A549 (cell line): ENCODE data around the gene DDAH2. TPM values are rescaled to one million over a fixed set of nuclear protein-coding genes. Genes with fewer than 3 reads are reported as not detected.

Source experiments
- ATAC-seq, 2 experiments: fragments of 200-7000 bp in 1 of 2; fragments of >200 bp in 1 of 2; cut with Nextera tagmentation in 1 of 2; cut with Tn5 transposase in 1 of 2; 3 replicates each; pipeline versions ENCODE4 v1.8.0 to v1.9.1; 2018 to 2020; ENCODE audit warnings: mild to moderate bottlenecking in 1 of 2, moderate library complexity in 1 of 2
- CTCF ChIA-PET: fragments of 300-600 bp; sonication (Branson Sonifier 250); formaldehyde crosslinking; extraction: SDS; loops from one replicate; lab custom pipeline; 2021; ENCODE audit warnings: antibody characterized with exemption, inconsistent platforms; lab: Yijun Ruan, JAX
- POLR2A ChIA-PET: fragments of 350-600 bp; formaldehyde crosslinking; extraction: SDS; loops from one replicate; lab custom pipeline; 2021; ENCODE audit warnings: antibody characterized with exemption, inconsistent platforms; lab: Yijun Ruan, JAX
- DNase-seq, 2 experiments: peaks; one replicate each; pipeline versions ENCODE4 v3.0.0 to v3.0.0-alpha.2; 2011 to 2016; ENCODE audit warnings: low read depth in 1 of 2, low spot score in 1 of 2
- FAIRE-seq: peaks from 2 replicates; lab custom pipeline; 2011; peaks lifted over from hg19 to GRCh38; lab: Jason Lieb, UNC
- H3K27ac ChIP-seq, 2 experiments: fragments of >200 bp; sonication (Bioruptor Twin); formaldehyde crosslinking; 3 replicates each; pipeline ENCODE4 v1.5.1; 2016 to 2017
- H3K4me1 ChIP-seq: fragments of >200 bp; sonication (Bioruptor Twin); formaldehyde crosslinking; 3 replicates; pipeline ENCODE4 v1.6.1; 2016
- H3K4me2 ChIP-seq: fragments of >200 bp; sonication (Bioruptor Twin); formaldehyde crosslinking; 3 replicates; pipeline ENCODE4 v1.6.1; 2016
- H3K4me3 ChIP-seq: fragments of >200 bp; sonication (Bioruptor Twin); formaldehyde crosslinking; 3 replicates; pipeline ENCODE4 v1.5.1; 2016
- H3K9me3 ChIP-seq: fragments of >200 bp; sonication (Bioruptor Twin); formaldehyde crosslinking; 3 replicates; pipeline ENCODE4 v1.6.1; 2016
- CHD2 ChIP-seq: fragments of 150-350 bp; IDR thresholded peaks from 2 replicates; pipeline ENCODE4 v1.6.1; 2014; ENCODE audit warnings: low read length; ENCODE audit not compliant: partially characterized antibody
- EHF ChIP-seq: fragments of 250-450 bp; sonication (Bioruptor Pico); IDR thresholded peaks from 2 replicates; pipeline ENCODE4 v1.5.0; 2020; ENCODE audit warnings: mild to moderate bottlenecking
- EHMT2 ChIP-seq: fragments of 200-600 bp; sonication (generic); IDR thresholded peaks from 2 replicates; pipeline ENCODE4 v1.6.1; 2016; ENCODE audit warnings: antibody characterized with exemption, low read depth, mild to moderate bottlenecking, moderate library complexity
- EP300 ChIP-seq, 2 experiments: fragments of >200 bp; sonication (Bioruptor Twin); formaldehyde crosslinking; IDR thresholded peaks; 2 replicates in 1 of 2; 3 replicates in 1 of 2; pipeline ENCODE4 v1.6.1; 2016 to 2017
- ESRRA ChIP-seq: fragments of 150-350 bp; IDR thresholded peaks from 2 replicates; pipeline ENCODE4 v1.6.1; 2014; ENCODE audit warnings: mild to moderate bottlenecking, low read length, borderline replicate concordance
- FOSB ChIP-seq: fragments of 250-450 bp; sonication (Bioruptor Pico); IDR thresholded peaks from 2 replicates; pipeline ENCODE4 v1.5.0; 2020; ENCODE audit warnings: mild to moderate bottlenecking, moderate library complexity
- FOSL2 ChIP-seq, 2 experiments: fragments of 450-650 bp in 1 of 2; fragments of >200 bp in 1 of 2; sonication (Bioruptor Twin) in 1 of 2; formaldehyde crosslinking; IDR thresholded peaks; 2 replicates each; pipeline versions ENCODE4 v1.5.0 to v1.6.1; 2016 to 2020; ENCODE audit warnings: mild to moderate bottlenecking in 1 of 2, moderate library complexity in 1 of 2
- GATA3 ChIP-seq: IDR thresholded peaks from 2 replicates; pipeline ENCODE4 v1.6.1; 2012; ENCODE audit warnings: borderline replicate concordance
- HEYL ChIP-seq: fragments of 250-450 bp; sonication (Bioruptor Pico); IDR thresholded peaks from 2 replicates; pipeline ENCODE4 v1.8.0; 2021; ENCODE audit warnings: mild to moderate bottlenecking, moderate library complexity
- JUN ChIP-seq, 2 experiments: fragments of >200 bp; sonication (Bioruptor Twin); formaldehyde crosslinking; IDR thresholded peaks; 2 replicates in 1 of 2; 3 replicates in 1 of 2; pipeline ENCODE4 v1.6.1; 2016 to 2017
- MAZ ChIP-seq: fragments of 150-350 bp; IDR thresholded peaks from 2 replicates; pipeline ENCODE4 v1.6.1; 2014; ENCODE audit warnings: antibody characterized with exemption, low read depth, low read length, borderline replicate concordance
- NPAS2 ChIP-seq: fragments of 250-450 bp; sonication (Bioruptor Pico); IDR thresholded peaks from 2 replicates; pipeline ENCODE4 v1.8.0; 2022; ENCODE audit warnings: mild to moderate bottlenecking, moderate library complexity, borderline replicate concordance
- NR3C1 ChIP-seq: fragments of >200 bp; sonication (Bioruptor Twin); formaldehyde crosslinking; IDR thresholded peaks from 3 replicates; pipeline ENCODE4 v1.6.1; 2017
- PHF8 ChIP-seq: fragments of 200-600 bp; sonication (generic); IDR thresholded peaks from 2 replicates; pipeline ENCODE4 v1.6.1; 2016; ENCODE audit warnings: low read depth, mild to moderate bottlenecking, antibody characterized with exemption, moderate library complexity, borderline replicate concordance
- POLR2A ChIP-seq: IDR thresholded peaks from 2 replicates; pipeline ENCODE4 v1.6.1; 2012; ENCODE audit warnings: mild to moderate bottlenecking, low read length
- RARB ChIP-seq: fragments of 250-450 bp; sonication (Bioruptor Pico); IDR thresholded peaks from 2 replicates; pipeline ENCODE4 v1.8.0; 2021; ENCODE audit warnings: mild to moderate bottlenecking, moderate library complexity
- WGBS: methylation state at CpG from one replicate; pipeline ENCODE4 v1.1.6; 2017; ENCODE audit errors: missing lambda C conversion rate; 5-methylcytosine and 5-hydroxymethylcytosine counted together
- polyA plus RNA-seq, 4 experiments: library from polyadenylated mRNA; depleted of rRNA in 3 of 4; stranded (reverse); fragments of >200 nt; fragmentation: RNase III in 1 of 4; extraction: RNeasy Plus Mini Kit Qiagen cat#74134 plus additional on column Dnase treatment in 1 of 4; gene quantifications; 2 replicates in 3 of 4; 3 replicates in 1 of 4; pipeline ENCODE4 v1.2.3, GENCODE V29; 2011 to 2017
- TF ChIP-seq, protein P1 (sequence below): fragments of >200 bp; sonication (Bioruptor Twin); formaldehyde crosslinking; IDR thresholded peaks from 2 replicates; pipeline ENCODE4 v1.6.1; 2016
- TF ChIP-seq, protein P2 (sequence below): fragments of >200 bp; sonication (Bioruptor Twin); formaldehyde crosslinking; IDR thresholded peaks from 3 replicates; pipeline ENCODE4 v1.6.1; 2016
- TF ChIP-seq, protein P3 (sequence below): IDR thresholded peaks from 2 replicates; pipeline ENCODE4 v1.6.1; 2012

DDAH2 gene
- polyA plus RNA-seq, 2 of the 4 experiments (the other 2 are of a cell fraction): 19.3 to 54.5 TPM

DNA sequence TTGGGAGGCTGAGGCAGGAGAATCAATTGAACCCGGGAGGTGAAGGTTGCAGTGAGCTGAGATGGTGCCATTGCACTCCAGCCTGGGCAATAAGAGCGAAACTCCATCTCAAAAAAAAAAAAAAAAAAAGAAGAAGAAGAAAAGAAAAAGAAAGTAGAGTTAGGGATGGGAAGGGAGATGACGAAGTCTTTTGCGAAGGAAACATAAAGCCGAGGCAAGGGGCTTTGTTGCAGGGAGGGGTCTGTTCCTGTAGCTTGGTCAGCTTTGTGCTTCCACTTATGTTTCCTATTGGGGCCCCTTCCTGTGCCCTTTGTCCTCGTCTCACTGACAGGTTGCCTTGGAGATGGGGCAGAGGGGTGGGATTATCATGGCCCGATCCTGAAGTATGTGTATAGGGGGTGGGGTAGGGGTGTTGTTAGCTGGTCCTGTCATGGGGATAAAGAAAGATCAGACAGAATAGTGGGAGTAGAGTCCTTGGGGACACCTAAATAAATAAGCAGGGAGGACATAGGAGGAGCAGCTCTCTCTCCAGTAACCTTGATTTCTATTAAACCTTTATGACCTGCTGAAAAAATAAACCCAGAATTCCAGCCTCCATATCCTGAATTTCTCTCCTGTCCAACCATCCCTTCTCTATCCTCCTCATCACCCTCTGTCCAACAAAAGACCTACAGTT, 8.4 kb upstream of the DDAH2 start:
- peak in 1 of 2 experiments; percentile 43 for DNase-seq
- Histone ChIP-seq H3K9me3 (no peaks in the 10 kb centered on the region), H3K27ac (peak overlapping the region; percentile 94 to 99), H3K4me1 (peaks cover 51% of the 10 kb centered on the region), H3K4me3 (no peak overlapping the region), H3K4me2 (peak overlapping the region; percentile 99)
- no peak for FAIRE-seq
- no peak for TF ChIP-seq FOSB (CRISPR knock-in tag)
- TF ChIP-seq ESRRA: no peak
- CTCF ChIA-PET: interaction anchor here (0.6 to 4.5 kb wide), 11 partner anchors 8 to 127 kb away, joined by 3 to 30 read pairs (median 5); partner anchors contain the start of genes DDAH2 and MPIG6B
- 58% methylated on average over 7 of the region's 7 CpGs for WGBS
- POLR2A ChIA-PET: interaction anchor here (0.6 to 1.1 kb wide), 3 partner anchors 78 to 85 kb away, joined by 3 to 5 read pairs (median 4); partner anchors contain the start of genes BAG6, HSPA1A and HSPA1L
- no peak for ATAC-seq

GRCh38 chr6:31736768-31737314, 7.7 kb upstream of the DDAH2 start:
- peak overlapping the region; percentile 94 to 99 for H3K27ac ChIP-seq
- TF ChIP-seq CHD2 (no peak), EHF (CRISPR knock-in tag) (no peak), RARB (CRISPR knock-in tag) (no peak), HEYL (CRISPR knock-in tag) (no peak), GATA3 (no peak), EP300 (IDR thresholded peaks at IDR 0.05) (no peak), PHF8 (no peak), MAZ (no peak), EHMT2 (no peak)
- TF ChIP-seq, protein P1, sequence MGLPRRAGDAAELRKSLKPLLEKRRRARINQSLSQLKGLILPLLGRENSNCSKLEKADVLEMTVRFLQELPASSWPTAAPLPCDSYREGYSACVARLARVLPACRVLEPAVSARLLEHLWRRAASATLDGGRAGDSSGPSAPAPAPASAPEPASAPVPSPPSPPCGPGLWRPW: no peak
- TF ChIP-seq, all 56 proteins: peak for 0
- Histone ChIP-seq H3K4me3 (peak overlapping the region; percentile 70), H3K4me1 (peaks cover 51% of the 10 kb centered on the region), H3K4me2 (peak overlapping the region; percentile 99), H3K9me3 (no peaks in the 10 kb centered on the region)
- POLR2A ChIA-PET: interaction anchor here (0.9 to 1.3 kb wide), 3 partner anchors 16 to 78 kb away, joined by 3 to 5 read pairs (median 3); partner anchors contain the start of genes HSPA1A, HSPA1L and VWA7
- no peak for DNase-seq
- ATAC-seq: no peak
- CTCF ChIA-PET: interaction anchor here (0.7 to 4.5 kb wide), 7 partner anchors 7 to 93 kb away, joined by 3 to 30 read pairs (median 6); partner anchors contain the start of genes DDAH2 and VARS1
- FAIRE-seq: no peak
- 51% methylated on average over 6 of the region's 10 CpGs for whole genome bisulfite sequencing

GRCh38 chr6:31736021-31736767, 7.1 kb upstream of the DDAH2 start, which contains the start of gene CLIC1:
Gene CLIC1 (minus strand): TSS chr6:31736530. CDS start chr6:31736300, 230 bp downstream.
- no peak for FAIRE-seq
- CTCF ChIA-PET: interaction anchor here (0.7 to 3.2 kb wide), 5 partner anchors 11 to 94 kb away, joined by 3 to 10 read pairs (median 6); partner anchors contain the start of gene VARS1
- H3K4me1 ChIP-seq: peaks cover 44% of the 10 kb centered on the region

More at GRCh38 chr6:31736021-31736767, 7.1 kb upstream of the DDAH2 start, which contains the start of gene CLIC1:
- peak; percentile 49 to 68; a peak in 5 of 6 replicates for ATAC-seq
- POLR2A ChIA-PET: interaction anchor here (0.9 to 1.3 kb wide), 3 partner anchors 17 to 79 kb away, joined by 3 to 5 read pairs (median 3); partner anchors contain the start of genes HSPA1A, HSPA1L and VWA7
- peak; percentile 78 to 84 for DNase-seq
- peak within 1 kb of the TSS; percentile 94 to 99 for H3K27ac ChIP-seq
- 1% methylated on average over 18 of the region's 24 CpGs for WGBS
- peak within 1 kb of the TSS; percentile 70 for H3K4me3 ChIP-seq
- peak within 1 kb of the TSS; percentile 99 for H3K4me2 ChIP-seq
- TF ChIP-seq FOSL2 (IDR thresholded peaks at IDR 0.05): no peak
- peak; percentile 80 for TF ChIP-seq FOSL2 (CRISPR knock-in tag; IDR thresholded peaks at IDR 0.05)
- TF ChIP-seq POLR2A: peak; percentile 75
- no peak for TF ChIP-seq NR3C1
- no peak for TF ChIP-seq NPAS2
- peak; percentile 56; the same call in 1 of the 2 replicates for TF ChIP-seq PHF8
- TF ChIP-seq, protein P2, sequence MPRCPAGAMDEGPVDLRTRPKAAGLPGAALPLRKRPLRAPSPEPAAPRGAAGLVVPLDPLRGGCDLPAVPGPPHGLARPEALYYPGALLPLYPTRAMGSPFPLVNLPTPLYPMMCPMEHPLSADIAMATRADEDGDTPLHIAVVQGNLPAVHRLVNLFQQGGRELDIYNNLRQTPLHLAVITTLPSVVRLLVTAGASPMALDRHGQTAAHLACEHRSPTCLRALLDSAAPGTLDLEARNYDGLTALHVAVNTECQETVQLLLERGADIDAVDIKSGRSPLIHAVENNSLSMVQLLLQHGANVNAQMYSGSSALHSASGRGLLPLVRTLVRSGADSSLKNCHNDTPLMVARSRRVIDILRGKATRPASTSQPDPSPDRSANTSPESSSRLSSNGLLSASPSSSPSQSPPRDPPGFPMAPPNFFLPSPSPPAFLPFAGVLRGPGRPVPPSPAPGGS: peak; percentile 18; the same call in 1 of the 3 replicates
- peak in 1 of 2 experiments; percentile 61; a peak in 1 of 5 replicates for TF ChIP-seq JUN (IDR thresholded peaks at IDR 0.05)
- TF ChIP-seq, protein P3, sequence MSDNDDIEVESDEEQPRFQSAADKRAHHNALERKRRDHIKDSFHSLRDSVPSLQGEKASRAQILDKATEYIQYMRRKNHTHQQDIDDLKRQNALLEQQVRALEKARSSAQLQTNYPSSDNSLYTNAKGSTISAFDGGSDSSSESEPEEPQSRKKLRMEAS: peak; percentile 45
- no peak for TF ChIP-seq EHMT2
- no peaks in the 10 kb centered on the region for H3K9me3 ChIP-seq
